Neural progenitor cell (in vitro differentiated cells): ENCODE results near the gene TRPM3. TPM values are rescaled to one million over a fixed set of nuclear protein-coding genes. Genes with fewer than 3 reads are reported as not detected.

Experiments used
- DNase-seq: peaks from one replicate; pipeline ENCODE4 v3.0.0-alpha.2; 2016; ENCODE audit warnings: low spot score
- H2AFZ ChIP-seq: fragments of 200-600 bp; sonication (generic); replicated peaks from 2 replicates; pipeline ENCODE4 v1.6.1; 2016; ENCODE audit warnings: antibody characterized with exemption
- H3F3A ChIP-seq: fragments of 200-600 bp; sonication (generic); 2 replicates; pipeline ENCODE4 v1.6.1; 2016; ENCODE audit warnings: antibody characterized with exemption, low read depth
- H3K27ac ChIP-seq: fragments of 200-600 bp; sonication (generic); 2 replicates; pipeline ENCODE4 v1.5.1; 2016; ENCODE audit warnings: mild to moderate bottlenecking
- H3K27me3 ChIP-seq: fragments of 200-600 bp; sonication (generic); 2 replicates; pipeline ENCODE4 v1.6.1; 2016; ENCODE audit warnings: mild to moderate bottlenecking, moderate library complexity
- H3K36me3 ChIP-seq: fragments of 200-600 bp; sonication (generic); 2 replicates; pipeline ENCODE4 v1.5.1; 2016
- H3K4me1 ChIP-seq: fragments of 200-600 bp; sonication (generic); 2 replicates; pipeline ENCODE4 v1.6.1; 2016; ENCODE audit warnings: mixed run types
- H3K4me2 ChIP-seq: fragments of 200-600 bp; sonication (generic); 2 replicates; pipeline ENCODE4 v1.6.1; 2016
- H3K4me3 ChIP-seq: fragments of 200-600 bp; sonication (generic); 2 replicates; pipeline ENCODE4 v1.5.1; 2016
- H3K79me2 ChIP-seq: fragments of 200-600 bp; sonication (generic); 2 replicates; pipeline ENCODE4 v1.6.1; 2016; ENCODE audit warnings: low read depth
- H3K9ac ChIP-seq: fragments of 200-600 bp; sonication (generic); 2 replicates; pipeline ENCODE4 v1.6.1; 2016
- H3K9me3 ChIP-seq: fragments of 200-600 bp; sonication (generic); 2 replicates; pipeline ENCODE4 v1.5.1; 2016; ENCODE audit warnings: low read depth
- H4K20me1 ChIP-seq: fragments of 200-600 bp; sonication (generic); 2 replicates; pipeline ENCODE4 v1.6.1; 2016; ENCODE audit warnings: low read depth
- H3K27ac Mint-ChIP-seq: 3 replicates; pipeline ENCODE4 v1.8.0; 2021; ENCODE audit warnings: mixed read lengths
- H3K27me3 Mint-ChIP-seq: 2 replicates; pipeline ENCODE4 v1.8.0; 2022; ENCODE audit warnings: low read depth, mild to moderate bottlenecking, inconsistent platforms, moderate library complexity, mixed read lengths; ENCODE audit not compliant: insufficient read depth
- H3K36me3 Mint-ChIP-seq: 3 replicates; pipeline ENCODE4 v1.8.0; 2021; ENCODE audit warnings: mixed read lengths
- H3K4me1 Mint-ChIP-seq: 3 replicates; pipeline ENCODE4 v1.8.0; 2021; ENCODE audit warnings: mixed read lengths
- H3K4me3 Mint-ChIP-seq: 3 replicates; pipeline ENCODE4 v1.8.0; 2021; ENCODE audit warnings: mild to moderate bottlenecking, moderate library complexity, mixed read lengths
- H3K9me3 Mint-ChIP-seq: 3 replicates; pipeline ENCODE4 v1.8.0; 2020; ENCODE audit warnings: mixed read lengths
- EZH2 ChIP-seq: fragments of 200-600 bp; sonication (generic); IDR thresholded peaks from 2 replicates; pipeline ENCODE4 v1.6.1; 2017; ENCODE audit warnings: antibody characterized with exemption, mild to moderate bottlenecking, moderate library complexity
- EZH2phosphoT487 ChIP-seq: fragments of 200-600 bp; sonication (generic); IDR thresholded peaks from 2 replicates; pipeline ENCODE4 v1.6.1; 2017; ENCODE audit warnings: antibody characterized with exemption
- total RNA-seq: library from RNA; depleted of rRNA; stranded (reverse); fragments of >200 nt; gene quantifications from 2 replicates; pipeline ENCODE4 v1.2.3, GENCODE V29; 2015; ENCODE audit warnings: low replicate concordance
- TF ChIP-seq, protein P1 (sequence below): fragments of 200-600 bp; sonication (generic); IDR thresholded peaks from 2 replicates; pipeline ENCODE4 v1.5.1; 2017; ENCODE audit warnings: antibody characterized with exemption, mild to moderate bottlenecking

TRPM3 gene
- total RNA-seq, 1 donor from 2014 or later, result 37.2 TPM

DNA sequence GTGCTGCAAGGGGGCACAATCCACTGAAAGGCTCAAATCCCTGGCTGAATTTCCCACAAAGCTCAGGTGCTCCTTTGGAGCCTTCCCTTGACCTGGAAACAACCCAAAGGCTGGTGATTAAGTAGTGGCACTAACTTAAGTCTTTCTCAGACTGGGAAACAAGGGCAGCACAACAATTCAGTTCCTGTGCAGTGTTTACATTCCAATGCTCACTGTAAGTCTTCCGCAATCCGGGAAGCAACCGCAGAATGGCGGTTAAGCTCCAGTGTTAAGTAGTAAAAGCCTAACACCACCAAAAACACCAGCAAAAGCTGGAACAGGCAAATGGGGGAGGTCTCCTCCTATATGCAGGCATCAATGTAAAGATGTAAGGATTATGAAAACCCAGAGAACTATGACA is 117.2 kb downstream of the TRPM3 start:
- peaks cover 17% of the 10 kb centered on the region for H3K9me3 ChIP-seq
- H3K4me2 ChIP-seq, result no peak overlapping the region
- H4K20me1 ChIP-seq, result no peaks in the 10 kb centered on the region
- H3K9ac ChIP-seq, result no peak overlapping the region
- H3K4me3 ChIP-seq, result no peak overlapping the region
- TF ChIP-seq, protein P1, sequence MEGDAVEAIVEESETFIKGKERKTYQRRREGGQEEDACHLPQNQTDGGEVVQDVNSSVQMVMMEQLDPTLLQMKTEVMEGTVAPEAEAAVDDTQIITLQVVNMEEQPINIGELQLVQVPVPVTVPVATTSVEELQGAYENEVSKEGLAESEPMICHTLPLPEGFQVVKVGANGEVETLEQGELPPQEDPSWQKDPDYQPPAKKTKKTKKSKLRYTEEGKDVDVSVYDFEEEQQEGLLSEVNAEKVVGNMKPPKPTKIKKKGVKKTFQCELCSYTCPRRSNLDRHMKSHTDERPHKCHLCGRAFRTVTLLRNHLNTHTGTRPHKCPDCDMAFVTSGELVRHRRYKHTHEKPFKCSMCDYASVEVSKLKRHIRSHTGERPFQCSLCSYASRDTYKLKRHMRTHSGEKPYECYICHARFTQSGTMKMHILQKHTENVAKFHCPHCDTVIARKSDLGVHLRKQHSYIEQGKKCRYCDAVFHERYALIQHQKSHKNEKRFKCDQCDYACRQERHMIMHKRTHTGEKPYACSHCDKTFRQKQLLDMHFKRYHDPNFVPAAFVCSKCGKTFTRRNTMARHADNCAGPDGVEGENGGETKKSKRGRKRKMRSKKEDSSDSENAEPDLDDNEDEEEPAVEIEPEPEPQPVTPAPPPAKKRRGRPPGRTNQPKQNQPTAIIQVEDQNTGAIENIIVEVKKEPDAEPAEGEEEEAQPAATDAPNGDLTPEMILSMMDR, result no peak
- TF ChIP-seq EZH2 (no peak), EZH2phosphoT487 (no peak)
- DNase-seq, result peak; percentile 15
- peaks cover 11% of the 10 kb centered on the region for H3K4me1 ChIP-seq
- H3K27ac ChIP-seq, result no peak overlapping the region
- Mint-ChIP-seq H3K4me1 (peaks cover 9% of the 10 kb centered on the region), H3K4me3 (no peak overlapping the region), H3K9me3 (peaks cover 33% of the 10 kb centered on the region), H3K27me3 (no peaks in the 10 kb centered on the region), H3K36me3 (peaks cover 15% of the 10 kb centered on the region), H3K27ac (no peak overlapping the region)
- peaks cover 16% of the 10 kb centered on the region for H3K36me3 ChIP-seq
- no peak overlapping the region for H2AFZ ChIP-seq
- H3K27me3 ChIP-seq, result no peaks in the 10 kb centered on the region
- peaks cover 30% of the 10 kb centered on the region for H3F3A ChIP-seq
- peaks cover 98% of the 10 kb centered on the region for H3K79me2 ChIP-seq

DNA sequence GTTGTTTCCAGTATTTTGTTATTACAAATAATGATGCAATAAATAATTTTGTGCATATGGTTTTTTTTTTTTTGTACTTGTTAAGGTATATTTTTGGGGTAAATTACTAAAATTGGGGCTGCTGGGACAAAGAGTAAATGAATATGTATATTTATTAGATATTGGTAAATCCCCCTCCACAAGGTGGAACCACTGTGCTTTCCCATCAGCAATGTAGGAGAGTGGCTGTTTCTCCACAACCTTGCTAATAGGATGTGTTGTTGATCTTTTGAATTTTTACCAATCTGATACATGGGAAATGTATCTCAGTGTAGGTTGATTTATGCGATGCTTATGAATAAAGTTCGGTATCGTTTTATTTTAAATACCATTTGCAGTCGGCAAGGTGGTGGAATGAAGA is 118.1 kb downstream of the TRPM3 start:
- Histone ChIP-seq H3K4me3 (no peak overlapping the region), H3K4me2 (no peak overlapping the region), H3K27ac (no peak overlapping the region), H3K79me2 (peaks cover 98% of the 10 kb centered on the region), H2AFZ (no peak overlapping the region), H4K20me1 (no peaks in the 10 kb centered on the region), H3K9ac (no peak overlapping the region), H3F3A (peaks cover 30% of the 10 kb centered on the region), H3K4me1 (peaks cover 16% of the 10 kb centered on the region), H3K36me3 (peaks cover 16% of the 10 kb centered on the region), H3K9me3 (peaks cover 17% of the 10 kb centered on the region), H3K27me3 (no peaks in the 10 kb centered on the region)
- Mint-ChIP-seq H3K9me3 (peaks cover 33% of the 10 kb centered on the region), H3K4me3 (no peak overlapping the region), H3K27me3 (no peaks in the 10 kb centered on the region), H3K4me1 (peaks cover 14% of the 10 kb centered on the region), H3K36me3 (peaks cover 20% of the 10 kb centered on the region), H3K27ac (no peak overlapping the region)
- TF ChIP-seq, protein P1, result no peak
- TF ChIP-seq EZH2 (no peak), EZH2phosphoT487 (no peak)
- no peak for DNase-seq

DNA sequence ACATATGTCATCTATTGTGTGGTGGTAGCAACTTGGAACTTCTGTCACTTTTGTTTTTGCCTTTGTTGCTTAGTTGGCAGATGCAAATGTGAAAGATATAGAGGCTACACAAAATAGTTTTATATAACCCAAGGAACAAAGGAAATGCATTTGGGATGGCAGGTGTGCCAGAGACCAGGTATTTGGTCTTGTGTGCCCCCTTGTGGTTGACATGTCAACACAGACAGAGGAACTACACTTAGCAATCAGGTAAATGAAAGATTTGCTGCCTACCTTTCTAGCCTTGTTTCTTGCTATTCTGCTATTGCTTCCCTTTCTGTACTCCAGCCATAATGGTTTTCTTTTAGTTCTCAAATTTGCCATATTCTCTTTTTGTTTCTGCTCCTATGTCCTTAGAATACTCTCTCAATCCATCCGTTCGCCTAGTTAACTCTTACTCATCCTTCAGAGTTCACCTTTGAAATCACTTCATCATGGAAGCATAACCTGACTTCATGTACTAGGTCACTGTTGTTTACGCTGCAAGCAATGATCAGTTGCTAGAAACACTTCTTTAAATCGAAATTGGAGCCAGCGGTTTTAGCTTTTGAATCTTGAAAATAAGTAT is 119.5 kb downstream of the TRPM3 start:
- Mint-ChIP-seq H3K9me3 (peaks cover 31% of the 10 kb centered on the region), H3K4me3 (no peak overlapping the region)

More for the DNA sequence above, 119.5 kb downstream of the TRPM3 start:
- Histone ChIP-seq H3K27ac (no peak overlapping the region), H3K4me1 (peaks cover 16% of the 10 kb centered on the region), H2AFZ (no peak overlapping the region), H4K20me1 (no peaks in the 10 kb centered on the region), H3F3A (peaks cover 30% of the 10 kb centered on the region), H3K9ac (no peak overlapping the region), H3K4me3 (no peak overlapping the region), H3K36me3 (peaks cover 16% of the 10 kb centered on the region), H3K27me3 (no peaks in the 10 kb centered on the region), H3K79me2 (peaks cover 94% of the 10 kb centered on the region), H3K4me2 (no peak overlapping the region), H3K9me3 (peaks cover 14% of the 10 kb centered on the region)
- peak; percentile 70 for DNase-seq
- peaks cover 22% of the 10 kb centered on the region for H3K36me3 Mint-ChIP-seq
- H3K27me3 Mint-ChIP-seq, result peaks cover 2% of the 10 kb centered on the region
- H3K4me1 Mint-ChIP-seq, result peaks cover 14% of the 10 kb centered on the region
- TF ChIP-seq, protein P1, result peak; percentile 74
- TF ChIP-seq EZH2, result no peak
- no peak overlapping the region for H3K27ac Mint-ChIP-seq
